HuH-7.5 (cell line): Measurements from ENCODE around the gene GOLGA8O.
"Not testable (repeated sequence)": the region's sequence is repeated elsewhere in the genome, so short reads cannot be mapped to it uniquely, and the experiment has no call there.

Experiments
- DNase-seq: peaks from one replicate; pipeline ENCODE4 v3.0.0; 2011; ENCODE audit warnings: low spot score

The GOLGA8O gene

GRCh38 chr15:32455534-32455933 is at the start of gene GOLGA8O:
Gene GOLGA8O (minus strand): TSS chr15:32455634. CDS start chr15:32455536, 98 bp downstream.
- DNase-seq, result not testable (repeated sequence)

- DNase-seq, result not testable (repeated sequence)
These were observed 48.8 kb upstream of the GOLGA8O start for GRCh38 chr15:32504152-32504811.

DNA sequence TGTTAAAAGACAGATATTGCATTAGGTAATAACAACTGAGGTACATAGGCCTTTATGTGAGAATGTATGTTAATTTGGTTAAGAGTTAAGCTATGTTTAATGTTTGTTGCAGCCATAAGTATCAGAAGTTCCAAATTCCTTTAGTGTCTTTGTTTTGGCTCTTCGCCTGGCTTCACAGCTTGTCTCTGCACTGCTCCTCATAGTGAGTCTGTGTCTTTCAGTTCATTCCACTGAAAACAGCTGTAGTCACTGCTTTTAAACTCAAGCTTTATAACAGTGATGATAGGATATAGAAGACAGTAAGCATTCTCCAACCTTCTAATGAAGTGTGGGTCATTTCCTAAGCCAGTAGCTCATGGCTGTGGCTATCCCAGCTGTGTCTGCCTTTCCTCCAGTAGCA is 47.5 kb upstream of the GOLGA8O start:
- not testable (repeated sequence) for DNase-seq

GRCh38 chr15:32492768-32493167 is 37.3 kb upstream of the GOLGA8O start:
- DNase-seq, result not testable (repeated sequence)

DNA sequence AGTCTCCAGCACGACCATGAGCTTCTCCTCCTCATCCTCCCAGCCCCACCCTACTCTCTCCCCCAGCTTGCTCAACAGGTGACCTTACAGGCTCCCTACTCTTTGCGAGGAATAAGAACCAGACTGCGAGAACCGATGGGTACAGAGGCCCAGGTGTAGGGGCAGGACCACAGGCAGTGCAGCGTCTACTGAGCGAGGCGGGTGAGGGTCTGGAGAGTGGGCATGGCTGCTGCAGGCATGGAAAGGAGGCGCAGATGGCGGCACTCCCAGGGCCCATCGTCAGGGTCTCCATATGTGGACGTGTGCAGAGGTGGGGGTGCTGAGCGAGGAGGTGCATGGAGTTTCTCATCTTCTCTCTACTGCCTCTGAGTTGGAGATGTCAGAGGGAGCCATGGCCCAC is 31.0 kb upstream of the GOLGA8O start:
- not testable (repeated sequence) for DNase-seq

DNA sequence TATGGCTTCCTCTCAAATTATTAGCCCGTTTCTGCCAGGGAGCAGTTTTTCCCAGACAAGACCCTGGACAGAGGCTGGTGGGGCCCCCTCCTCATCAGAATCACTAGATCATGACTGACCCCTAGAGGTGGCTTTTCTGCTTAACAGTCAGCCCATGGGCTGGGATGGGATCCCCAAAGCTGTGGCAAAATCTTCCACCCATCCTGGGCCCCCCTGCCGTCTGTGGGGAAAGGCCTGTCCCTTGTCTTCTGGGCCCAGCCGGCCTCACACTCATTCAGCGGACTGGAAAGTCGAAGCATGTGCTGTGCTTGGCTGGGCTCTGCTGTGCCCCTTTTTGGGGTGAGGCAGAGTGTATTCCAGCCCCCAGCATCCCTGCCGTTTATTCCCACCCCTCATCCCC is 27.9 kb upstream of the GOLGA8O start:
- DNase-seq, result not testable (repeated sequence)

GRCh38 chr15:32481683-32482082 is 26.2 kb upstream of the GOLGA8O start:
- not testable (repeated sequence) for DNase-seq

DNA sequence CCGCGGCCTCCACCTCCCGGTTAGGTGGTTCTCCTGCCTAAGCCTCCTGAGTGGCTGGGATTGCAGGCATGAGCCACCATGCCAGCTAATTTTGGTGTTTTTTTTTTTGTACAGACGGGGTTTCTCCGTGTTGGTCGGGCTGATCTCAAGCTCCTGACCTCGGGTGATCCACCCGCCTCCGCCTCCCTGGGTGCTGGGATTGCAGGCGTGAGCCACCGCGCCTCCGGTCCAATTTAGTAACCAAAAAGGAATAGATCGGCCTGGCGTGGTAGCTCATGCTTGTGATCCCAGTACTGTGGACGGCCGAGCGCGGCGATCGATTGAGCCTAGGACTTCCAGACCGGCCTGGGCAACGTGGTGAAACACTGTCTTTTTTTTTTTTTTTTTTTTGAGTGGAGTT is 12.6 kb upstream of the GOLGA8O start:
- not testable (repeated sequence) for DNase-seq

GRCh38 chr15:32440445-32440977 is 14.9 kb downstream of the GOLGA8O start:
- DNase-seq, result not testable (repeated sequence)

GRCh38 chr15:32434102-32434963 is 21.1 kb downstream of the GOLGA8O start:
- DNase-seq, result not testable (repeated sequence)

DNA sequence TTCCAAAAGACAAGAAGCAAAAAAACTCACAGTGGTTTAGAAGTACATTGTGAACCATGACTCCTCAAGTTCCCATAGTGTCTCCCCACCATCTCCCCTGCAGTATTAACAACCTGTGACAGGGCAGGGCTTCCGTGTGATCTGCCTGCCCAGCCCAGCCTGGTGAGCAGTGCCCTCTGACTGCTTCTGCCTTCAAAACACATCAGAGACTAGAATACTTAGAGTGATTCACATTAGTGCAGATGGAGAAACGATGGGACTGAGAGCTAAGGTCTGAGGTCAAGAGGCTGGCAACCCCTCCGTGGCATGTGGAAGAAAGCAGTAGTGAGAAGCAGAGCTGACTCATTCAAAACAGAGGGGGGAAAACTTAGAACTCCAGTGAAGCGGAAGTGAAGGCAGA is 27.8 kb downstream of the GOLGA8O start:
- DNase-seq, result not testable (repeated sequence)

GRCh38 chr15:32426511-32426910 is 28.9 kb downstream of the GOLGA8O start:
- DNase-seq, result not testable (repeated sequence)

GRCh38 chr15:32407903-32408302 is 47.5 kb downstream of the GOLGA8O start:
- not testable (repeated sequence) for DNase-seq

DNA sequence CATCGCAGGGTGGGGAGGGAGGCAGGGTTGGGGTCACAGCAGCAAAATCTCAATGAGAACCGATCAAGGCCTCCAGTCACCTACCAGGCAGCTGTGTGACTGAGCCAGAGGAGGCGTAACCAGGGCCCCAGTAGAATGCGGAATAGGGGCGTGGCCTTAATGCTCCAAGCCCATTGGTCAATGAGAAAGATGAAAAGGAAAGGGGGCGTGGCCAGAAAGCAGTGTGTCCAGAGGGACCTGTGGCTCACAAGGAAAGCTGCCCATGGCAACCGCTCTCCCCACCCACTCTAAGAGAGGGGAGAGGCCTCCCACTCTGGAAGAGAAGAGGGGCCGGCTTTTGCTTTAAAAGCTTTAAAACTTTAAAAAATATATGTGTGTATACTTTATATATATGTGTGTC is 52.2 kb downstream of the GOLGA8O start, which contains the start of gene GOLGA8K:
Gene GOLGA8K, minus strand, starts transcription at position 101 of the 400 bp plus-strand sequence. Its CDS starts 98 bp downstream, at position 3.
- DNase-seq, result not testable (repeated sequence)

DNA sequence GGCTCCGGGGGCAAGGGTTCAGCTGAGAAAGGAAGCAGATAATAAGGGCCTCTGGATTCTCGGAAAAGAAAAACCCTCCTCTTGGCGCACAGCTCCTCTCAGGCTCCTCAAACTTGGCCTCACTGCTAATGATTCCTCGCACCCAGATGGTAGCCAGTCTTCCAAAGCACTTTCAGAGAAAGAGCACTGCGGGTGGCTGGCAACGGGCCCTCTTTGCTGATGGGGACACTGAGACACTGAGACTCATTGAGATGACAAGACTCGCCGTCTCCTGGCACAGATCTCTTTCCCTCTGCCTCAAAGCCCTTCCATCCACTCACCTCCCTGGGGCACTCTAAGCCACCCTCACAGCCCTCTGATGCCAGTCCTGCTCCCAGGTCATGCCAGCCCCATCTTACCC is 58.9 kb downstream of the GOLGA8O start:
- DNase-seq, result not testable (repeated sequence)
